ENCODE results near the gene ATP6V1G2. TPM values are rescaled to one million over a fixed set of nuclear protein-coding genes. Genes with fewer than 3 reads are reported as not detected.

Gene ATP6V1G2
- total and polyA plus RNA-seq, 7 donors, result 2.8 to 9.1 (median 5.0) TPM; not detected in 2

DNA sequence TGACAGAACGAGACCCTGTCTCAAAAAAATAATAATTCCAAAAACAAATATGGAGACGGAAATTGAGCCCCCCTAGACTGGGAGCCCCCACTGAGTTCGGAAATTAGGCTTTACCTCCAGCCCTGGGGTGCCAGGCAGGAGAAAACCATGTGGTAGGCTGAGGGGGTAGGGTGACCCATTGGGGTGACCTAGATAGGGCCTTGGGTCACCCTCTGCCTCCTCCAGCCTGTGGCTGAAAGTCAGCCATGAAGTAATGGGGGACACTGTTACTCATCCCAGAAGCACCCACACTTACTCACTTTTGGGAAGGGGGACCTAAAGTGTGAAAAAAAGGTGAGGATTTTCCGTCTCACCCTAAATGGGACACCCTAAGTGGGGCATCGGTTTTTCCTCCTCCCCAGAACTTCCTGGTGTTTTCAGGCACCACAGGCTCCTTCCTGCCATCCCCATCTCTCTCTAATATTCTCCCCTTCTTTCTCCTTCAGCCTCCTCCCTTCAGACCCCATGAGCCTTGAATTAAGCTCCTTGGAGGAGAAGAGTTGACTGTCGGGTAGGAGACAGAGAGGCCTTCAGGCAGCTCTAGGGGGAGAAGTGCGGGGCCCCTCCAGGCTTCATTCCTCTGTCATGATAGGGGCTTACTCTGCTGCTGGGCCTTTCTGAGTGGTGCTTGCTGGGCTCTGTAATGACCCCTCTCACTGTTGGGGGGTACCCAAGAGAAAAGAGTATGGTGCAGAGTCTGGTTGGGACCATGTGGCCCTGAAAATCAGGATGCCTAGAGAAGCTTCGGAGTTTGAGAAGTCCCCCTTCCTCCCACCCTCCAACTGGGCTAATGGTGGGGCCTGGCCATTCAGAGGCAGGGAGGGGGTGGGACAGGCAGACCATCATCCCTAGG lies 33.4 kb upstream of the ATP6V1G2 start:
- TF ChIP-seq EP300 (IDR thresholded peaks at IDR 0.05) (no peak), POLR2A (IDR thresholded peaks at IDR 0.05) (no peak), POLR2AphosphoS5 (IDR thresholded peaks at IDR 0.05) (no peak)
- TF ChIP-seq, protein P1, sequence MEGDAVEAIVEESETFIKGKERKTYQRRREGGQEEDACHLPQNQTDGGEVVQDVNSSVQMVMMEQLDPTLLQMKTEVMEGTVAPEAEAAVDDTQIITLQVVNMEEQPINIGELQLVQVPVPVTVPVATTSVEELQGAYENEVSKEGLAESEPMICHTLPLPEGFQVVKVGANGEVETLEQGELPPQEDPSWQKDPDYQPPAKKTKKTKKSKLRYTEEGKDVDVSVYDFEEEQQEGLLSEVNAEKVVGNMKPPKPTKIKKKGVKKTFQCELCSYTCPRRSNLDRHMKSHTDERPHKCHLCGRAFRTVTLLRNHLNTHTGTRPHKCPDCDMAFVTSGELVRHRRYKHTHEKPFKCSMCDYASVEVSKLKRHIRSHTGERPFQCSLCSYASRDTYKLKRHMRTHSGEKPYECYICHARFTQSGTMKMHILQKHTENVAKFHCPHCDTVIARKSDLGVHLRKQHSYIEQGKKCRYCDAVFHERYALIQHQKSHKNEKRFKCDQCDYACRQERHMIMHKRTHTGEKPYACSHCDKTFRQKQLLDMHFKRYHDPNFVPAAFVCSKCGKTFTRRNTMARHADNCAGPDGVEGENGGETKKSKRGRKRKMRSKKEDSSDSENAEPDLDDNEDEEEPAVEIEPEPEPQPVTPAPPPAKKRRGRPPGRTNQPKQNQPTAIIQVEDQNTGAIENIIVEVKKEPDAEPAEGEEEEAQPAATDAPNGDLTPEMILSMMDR (IDR thresholded peaks at IDR 0.05), result no peak
- DNase-seq, result no peak
- no peak overlapping the region for H3K4me3 ChIP-seq
- intact Hi-C loops (cut with DNase I), result loop anchor here (2.0 kb wide), 1 partner anchor 33 kb away; the partner anchor contains the start of genes ATP6V1G2 and NFKBIL1
- H3K27ac ChIP-seq, result peak overlapping the region in 1 of 4 donors; percentile 87
- WGBS, 2 donors, result 82 to 86% methylated on average over 8 of the region's 8 CpGs
- H3K9me3 ChIP-seq, result no peaks in the 10 kb centered on the region
- peaks cover 0 to 21% (median 17%) of the 10 kb centered on the region in 4 donors for H3K4me1 ChIP-seq
- H3K27me3 ChIP-seq, result no peaks in the 10 kb centered on the region
- H3K36me3 ChIP-seq, result no peaks in the 10 kb centered on the region

DNA sequence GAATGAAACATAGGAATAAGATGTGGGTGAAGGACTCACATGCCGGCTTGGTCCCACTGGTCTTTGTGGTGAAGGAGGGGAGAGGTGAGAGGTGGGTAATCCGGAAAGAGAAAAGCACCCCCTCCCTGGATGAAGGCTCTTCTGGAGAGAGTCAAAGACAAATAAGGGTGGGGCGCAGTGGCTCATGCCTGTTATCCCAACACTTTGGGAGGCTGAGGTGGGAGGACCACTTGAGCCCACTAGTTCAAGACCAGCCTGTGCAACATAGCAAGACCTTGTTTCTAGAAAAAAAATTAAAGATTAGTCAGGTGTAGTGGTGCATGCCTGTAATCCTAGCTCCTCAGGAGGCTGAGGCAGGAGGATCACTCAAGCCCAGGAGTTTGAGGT lies 32.7 kb upstream of the ATP6V1G2 start:
- intact Hi-C loops (cut with DNase I), result no loop called here
- no peak overlapping the region for H3K4me3 ChIP-seq
- TF ChIP-seq POLR2A (IDR thresholded peaks at IDR 0.05) (no peak), EP300 (IDR thresholded peaks at IDR 0.05) (no peak), POLR2AphosphoS5 (IDR thresholded peaks at IDR 0.05) (no peak)
- TF ChIP-seq, protein P1 (IDR thresholded peaks at IDR 0.05), result no peak
- H3K27ac ChIP-seq, result no peak overlapping the region
- H3K4me1 ChIP-seq, result peaks cover 0 to 21% (median 17%) of the 10 kb centered on the region in 4 donors
- no peak for DNase-seq
- H3K27me3 ChIP-seq, result no peaks in the 10 kb centered on the region
- no peaks in the 10 kb centered on the region for H3K36me3 ChIP-seq
- H3K9me3 ChIP-seq, result no peaks in the 10 kb centered on the region
- WGBS, 2 donors, result 79 to 87% methylated on average over 3 of the region's 3 CpGs

DNA sequence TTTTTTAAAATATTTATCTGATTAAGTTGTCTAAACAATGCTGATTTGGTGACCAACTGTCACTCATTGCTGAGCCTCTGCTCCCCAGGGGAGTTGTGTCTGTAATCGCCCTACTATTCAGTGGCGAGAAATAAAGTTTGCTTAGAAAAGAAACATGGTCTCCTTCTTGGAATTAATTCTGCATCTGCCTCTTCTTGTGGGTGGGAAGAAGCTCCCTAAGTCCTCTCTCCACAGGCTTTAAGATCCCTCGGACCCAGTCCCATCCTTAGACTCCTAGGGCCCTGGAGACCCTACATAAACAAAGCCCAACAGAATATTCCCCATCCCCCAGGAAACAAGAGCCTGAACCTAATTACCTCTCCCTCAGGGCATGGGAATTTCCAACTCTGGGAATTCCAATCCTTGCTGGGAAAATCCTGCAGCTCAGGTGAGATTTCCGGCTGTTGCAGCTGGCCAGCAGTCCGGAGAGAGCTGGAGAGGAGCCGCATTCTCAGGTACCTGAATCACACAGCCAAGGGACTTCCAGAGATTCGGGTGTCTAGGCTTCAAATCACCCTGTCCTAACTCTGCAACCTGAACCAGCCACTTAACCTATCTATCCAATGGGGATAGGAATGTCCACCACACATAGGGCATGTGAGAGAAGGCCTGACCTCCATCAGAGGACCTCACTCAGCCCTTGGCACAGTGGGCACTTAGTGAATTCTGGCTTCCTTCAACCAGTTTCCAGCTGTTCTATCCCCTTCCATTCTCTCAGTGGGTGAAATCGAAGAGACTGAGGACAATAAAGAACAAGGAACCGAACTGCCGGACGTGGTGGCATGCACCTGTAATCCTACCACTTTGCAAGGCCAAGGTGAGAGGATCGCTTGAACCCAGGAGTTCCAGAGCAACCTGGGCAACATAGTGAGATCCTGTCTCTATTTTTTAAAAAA lies 32.0 kb upstream of the ATP6V1G2 start:
- TF ChIP-seq EP300 (IDR thresholded peaks at IDR 0.05), result no peak
- no peak for TF ChIP-seq POLR2AphosphoS5 (IDR thresholded peaks at IDR 0.05)
- no peak for TF ChIP-seq POLR2A (IDR thresholded peaks at IDR 0.05)
- TF ChIP-seq, protein P1 (IDR thresholded peaks at IDR 0.05), result no peak
- no peak overlapping the region for H3K27ac ChIP-seq
- no peak overlapping the region for H3K4me3 ChIP-seq
- no peak for DNase-seq
- H3K4me1 ChIP-seq, result peaks cover 0 to 21% (median 17%) of the 10 kb centered on the region in 4 donors
- H3K36me3 ChIP-seq, result no peaks in the 10 kb centered on the region
- intact Hi-C loops (cut with DNase I), result no loop called here
- H3K9me3 ChIP-seq, result no peaks in the 10 kb centered on the region
- WGBS, 2 donors, result 67 to 79% methylated on average over 12 of the region's 12 CpGs
- no peaks in the 10 kb centered on the region for H3K27me3 ChIP-seq

DNA sequence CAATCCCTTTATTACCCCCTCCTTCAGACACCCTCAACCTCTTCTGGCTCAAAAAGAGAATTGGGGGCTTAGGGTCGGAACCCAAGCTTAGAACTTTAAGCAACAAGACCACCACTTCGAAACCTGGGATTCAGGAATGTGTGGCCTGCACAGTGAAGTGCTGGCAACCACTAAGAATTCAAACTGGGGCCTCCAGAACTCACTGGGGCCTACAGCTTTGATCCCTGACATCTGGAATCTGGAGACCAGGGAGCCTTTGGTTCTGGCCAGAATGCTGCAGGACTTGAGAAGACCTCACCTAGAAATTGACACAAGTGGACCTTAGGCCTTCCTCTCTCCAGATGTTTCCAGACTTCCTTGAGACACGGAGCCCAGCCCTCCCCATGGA lies 31.2 kb upstream of the ATP6V1G2 start:
- DNase-seq, result no peak
- no peak overlapping the region for H3K4me3 ChIP-seq
- H3K4me1 ChIP-seq, result peaks cover 0 to 21% (median 17%) of the 10 kb centered on the region in 4 donors
- no peaks in the 10 kb centered on the region for H3K9me3 ChIP-seq
- H3K36me3 ChIP-seq, result no peaks in the 10 kb centered on the region
- intact Hi-C loops (cut with DNase I), result no loop called here
- no peaks in the 10 kb centered on the region for H3K27me3 ChIP-seq
- no peak for TF ChIP-seq POLR2A (IDR thresholded peaks at IDR 0.05)
- no peak for TF ChIP-seq POLR2AphosphoS5 (IDR thresholded peaks at IDR 0.05)
- TF ChIP-seq EP300 (IDR thresholded peaks at IDR 0.05), result no peak
- TF ChIP-seq, protein P1 (IDR thresholded peaks at IDR 0.05), result no peak
- H3K27ac ChIP-seq, result no peak overlapping the region
- WGBS, 2 donors, result 81 to 86% methylated on average over 3 of the region's 3 CpGs

Data from sigmoid colon (tissue), 7 donors.